ENCODE results near the gene TMEM62. TPM values are rescaled to one million over a fixed set of nuclear protein-coding genes. Genes with fewer than 3 reads are reported as not detected.
A peak's percentile ranks its signal among the peaks of the same experiment; 100 is the strongest.

The TMEM62 gene
- total RNA-seq, 2 donors from 2014 or later, result 33.0 to 34.2 TPM

DNA sequence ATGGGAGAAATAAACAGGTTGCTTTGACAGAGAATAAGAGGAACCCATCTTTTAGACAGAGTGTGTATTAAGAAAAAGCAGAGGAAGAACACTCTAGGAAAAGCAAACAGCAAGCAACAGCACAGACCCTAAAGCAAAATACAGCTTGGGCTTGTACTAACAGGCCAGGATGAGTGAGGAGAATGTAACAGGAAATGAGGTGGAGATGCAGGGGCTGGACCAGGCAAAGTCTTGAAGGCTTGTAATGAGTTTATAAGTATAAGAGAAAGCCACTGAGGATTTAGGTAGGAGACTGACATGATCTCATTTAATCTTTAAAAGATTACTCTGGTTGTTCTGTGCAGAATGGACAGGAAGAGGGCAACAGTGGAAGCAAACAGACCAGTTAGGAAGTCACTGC is 32.4 kb upstream of the TMEM62 start:
- intact Hi-C loops (cut with DNase I), result loop anchor here (10.0 kb wide), 1 partner anchor 84 kb away; the partner anchor contains the start of gene CCNDBP1
- Histone ChIP-seq H3K4me1 (peaks cover 10% of the 10 kb centered on the region), H3K36me3 (no peaks in the 10 kb centered on the region), H3K27me3 (no peaks in the 10 kb centered on the region), H3K9ac (ENCODE audit: low read depth in 2 of 2, low read length in 2 of 2) (no peak overlapping the region), H3K27ac (no peak overlapping the region), H3K4me3 (no peak overlapping the region), H3K9me3 (no peaks in the 10 kb centered on the region)
- TF ChIP-seq, protein P1, sequence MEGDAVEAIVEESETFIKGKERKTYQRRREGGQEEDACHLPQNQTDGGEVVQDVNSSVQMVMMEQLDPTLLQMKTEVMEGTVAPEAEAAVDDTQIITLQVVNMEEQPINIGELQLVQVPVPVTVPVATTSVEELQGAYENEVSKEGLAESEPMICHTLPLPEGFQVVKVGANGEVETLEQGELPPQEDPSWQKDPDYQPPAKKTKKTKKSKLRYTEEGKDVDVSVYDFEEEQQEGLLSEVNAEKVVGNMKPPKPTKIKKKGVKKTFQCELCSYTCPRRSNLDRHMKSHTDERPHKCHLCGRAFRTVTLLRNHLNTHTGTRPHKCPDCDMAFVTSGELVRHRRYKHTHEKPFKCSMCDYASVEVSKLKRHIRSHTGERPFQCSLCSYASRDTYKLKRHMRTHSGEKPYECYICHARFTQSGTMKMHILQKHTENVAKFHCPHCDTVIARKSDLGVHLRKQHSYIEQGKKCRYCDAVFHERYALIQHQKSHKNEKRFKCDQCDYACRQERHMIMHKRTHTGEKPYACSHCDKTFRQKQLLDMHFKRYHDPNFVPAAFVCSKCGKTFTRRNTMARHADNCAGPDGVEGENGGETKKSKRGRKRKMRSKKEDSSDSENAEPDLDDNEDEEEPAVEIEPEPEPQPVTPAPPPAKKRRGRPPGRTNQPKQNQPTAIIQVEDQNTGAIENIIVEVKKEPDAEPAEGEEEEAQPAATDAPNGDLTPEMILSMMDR (IDR thresholded peaks at IDR 0.05), result no peak
- DNase-seq, result no peak

DNA sequence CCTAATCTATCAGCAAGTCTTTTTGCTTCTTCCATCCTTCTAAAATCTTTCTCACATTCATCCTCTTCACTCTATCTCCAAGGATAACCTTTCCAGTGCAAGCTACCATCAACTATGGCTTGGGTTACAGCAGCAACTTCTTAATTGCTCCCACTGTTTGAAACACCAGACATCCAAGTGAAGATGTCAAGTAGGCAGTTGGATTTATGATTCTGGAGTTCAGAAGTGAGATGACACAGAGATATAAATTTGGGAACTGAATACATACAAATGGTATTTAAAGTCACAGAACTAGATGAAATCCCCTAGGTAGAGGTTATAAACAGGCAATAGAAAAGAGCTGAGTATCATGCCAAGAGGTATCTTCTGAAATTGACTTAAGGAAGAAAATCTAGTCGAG is 31.2 kb upstream of the TMEM62 start:
- Histone ChIP-seq H3K36me3 (no peaks in the 10 kb centered on the region), H3K9ac (ENCODE audit: low read depth in 2 of 2, low read length in 2 of 2) (no peak overlapping the region), H3K27ac (no peak overlapping the region), H3K4me1 (peaks cover 10% of the 10 kb centered on the region), H3K9me3 (no peaks in the 10 kb centered on the region), H3K27me3 (no peaks in the 10 kb centered on the region), H3K4me3 (no peak overlapping the region)
- DNase-seq, result no peak
- TF ChIP-seq, protein P1 (IDR thresholded peaks at IDR 0.05), result no peak
- intact Hi-C loops (cut with DNase I), result loop anchor here (10.0 kb wide), 1 partner anchor 83 kb away; the partner anchor contains the start of gene CCNDBP1

DNA sequence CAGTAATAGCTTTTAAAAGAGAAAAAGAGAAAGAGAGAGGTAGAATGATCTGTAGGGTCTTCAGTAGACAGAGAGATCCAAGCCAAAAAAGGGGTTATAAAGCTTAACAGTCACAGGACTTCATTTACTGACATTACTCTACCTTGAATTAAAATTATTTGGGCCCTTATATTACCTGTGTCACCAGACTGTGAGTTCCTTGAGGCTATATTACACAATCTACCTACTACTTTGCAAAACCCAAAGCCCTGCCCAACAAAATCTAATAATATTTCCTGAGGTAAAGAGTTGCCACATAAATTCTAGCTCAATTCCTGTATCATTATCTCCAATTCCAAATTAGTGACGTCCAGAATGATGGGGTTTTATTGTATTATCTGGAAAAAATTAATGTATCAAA is 29.5 kb upstream of the TMEM62 start:
- intact Hi-C loops (cut with DNase I), result loop anchor here (10.0 kb wide), 1 partner anchor 81 kb away; the partner anchor contains the start of gene CCNDBP1
- no peak overlapping the region for H3K4me3 ChIP-seq

GRCh38 chr15:43104426-43104825 is 29.0 kb upstream of the TMEM62 start:
- no peak overlapping the region for H3K27ac ChIP-seq
- H3K9ac ChIP-seq (ENCODE audit: low read depth in 2 of 2, low read length in 2 of 2), result no peak overlapping the region
- intact Hi-C loops (cut with DNase I), result loop anchor here (10.0 kb wide), 1 partner anchor 80 kb away; the partner anchor contains the start of gene CCNDBP1
- H3K4me3 ChIP-seq, result no peak overlapping the region
- TF ChIP-seq, protein P1 (IDR thresholded peaks at IDR 0.05), result no peak
- no peaks in the 10 kb centered on the region for H3K27me3 ChIP-seq
- peaks cover 10% of the 10 kb centered on the region for H3K4me1 ChIP-seq
- H3K9me3 ChIP-seq, result no peaks in the 10 kb centered on the region
- no peaks in the 10 kb centered on the region for H3K36me3 ChIP-seq
- no peak for DNase-seq

More for the DNA sequence above, 29.5 kb upstream of the TMEM62 start:
- Histone ChIP-seq H3K4me1 (peaks cover 10% of the 10 kb centered on the region), H3K9ac (ENCODE audit: low read depth in 2 of 2, low read length in 2 of 2) (no peak overlapping the region), H3K9me3 (no peaks in the 10 kb centered on the region), H3K36me3 (no peaks in the 10 kb centered on the region), H3K27ac (no peak overlapping the region), H3K27me3 (no peaks in the 10 kb centered on the region)
- DNase-seq, result no peak
- TF ChIP-seq, protein P1 (IDR thresholded peaks at IDR 0.05), result no peak

DNA sequence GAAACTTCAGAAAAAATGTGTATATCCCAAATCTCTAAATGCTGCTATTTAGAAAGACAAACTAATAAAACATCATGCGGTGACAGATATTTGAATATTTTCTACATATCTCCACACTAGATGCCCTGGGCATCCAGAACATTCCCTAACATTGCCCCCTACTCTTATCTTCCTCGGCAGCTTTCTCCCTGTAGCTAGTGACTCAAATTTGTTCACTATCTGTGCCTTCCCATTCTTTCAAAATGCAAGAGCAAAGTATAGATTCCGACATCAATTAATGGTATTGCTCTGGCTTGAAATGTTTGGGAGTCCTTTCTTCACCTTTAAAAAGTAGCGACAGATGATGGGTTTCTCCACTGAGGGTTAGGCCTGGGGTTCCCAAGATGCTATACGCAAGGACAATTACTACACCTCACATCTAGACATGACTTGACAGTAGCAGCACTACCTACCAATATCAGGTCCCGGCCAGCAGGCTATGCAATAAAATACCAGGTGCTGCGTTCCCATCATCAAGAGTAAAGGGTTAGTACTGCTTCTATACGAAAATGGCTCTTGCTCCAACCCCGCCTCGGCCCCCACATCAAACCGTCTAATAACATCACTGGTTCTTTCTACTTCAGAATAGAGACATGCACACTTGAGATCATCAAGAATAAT is 28.2 kb upstream of the TMEM62 start:
- TF ChIP-seq, protein P1 (IDR thresholded peaks at IDR 0.05), result no peak
- Histone ChIP-seq H3K4me3 (peak overlapping the region; percentile 75), H3K9me3 (no peaks in the 10 kb centered on the region), H3K27me3 (no peaks in the 10 kb centered on the region), H3K9ac (ENCODE audit: low read depth in 2 of 2, low read length in 2 of 2) (peak overlapping the region; percentile 44 to 74), H3K4me1 (peaks cover 10% of the 10 kb centered on the region), H3K36me3 (no peaks in the 10 kb centered on the region), H3K27ac (peak overlapping the region; percentile 89)
- DNase-seq, result peak; percentile 41
- intact Hi-C loops (cut with DNase I), result loop anchor here (10.0 kb wide), 1 partner anchor 80 kb away; the partner anchor contains the start of gene CCNDBP1
